Karpas-422 (cell line): ENCODE measurements around the gene AIRE. TPM values are rescaled to one million over a fixed set of nuclear protein-coding genes. Genes with fewer than 3 reads are reported as not detected.
A peak's percentile ranks its signal among the peaks of the same experiment; 100 is the strongest.

Experiments
- DNase-seq: peaks from one replicate; pipeline ENCODE4 v3.0.0-alpha.2; 2015
- H2AFZ ChIP-seq: fragments of 200-600 bp; sonication (generic); 2 replicates; pipeline ENCODE4 v1.6.1; 2014; ENCODE audit warnings: antibody characterized with exemption, low read length, mixed read lengths
- H3K27ac ChIP-seq: fragments of 200-600 bp; sonication (generic); 2 replicates; pipeline ENCODE4 v1.5.1; 2014; ENCODE audit warnings: mild to moderate bottlenecking, low read length, moderate library complexity
- H3K27me3 ChIP-seq: fragments of 200-600 bp; sonication (generic); 2 replicates; pipeline ENCODE4 v1.6.1; 2014; ENCODE audit warnings: low read length, mixed read lengths
- H3K36me3 ChIP-seq: fragments of 200-600 bp; sonication (generic); 2 replicates; pipeline ENCODE4 v1.6.1; 2014; ENCODE audit warnings: low read length, mixed read lengths; ENCODE audit not compliant: insufficient read depth
- H3K4me1 ChIP-seq: fragments of 200-600 bp; sonication (generic); 2 replicates; pipeline ENCODE4 v1.6.1; 2014; ENCODE audit warnings: mild to moderate bottlenecking, low read length, mixed read lengths
- H3K4me2 ChIP-seq: fragments of 200-600 bp; sonication (generic); 2 replicates; pipeline ENCODE4 v1.6.1; 2014; ENCODE audit warnings: low read length, low read depth, mild to moderate bottlenecking; ENCODE audit not compliant: poor library complexity, severe bottlenecking
- H3K4me3 ChIP-seq: fragments of 200-600 bp; sonication (generic); 2 replicates; pipeline ENCODE4 v1.5.1; 2014; ENCODE audit warnings: mild to moderate bottlenecking, antibody characterized with exemption, low read length, mixed read lengths
- H3K79me2 ChIP-seq: fragments of 200-600 bp; sonication (generic); 2 replicates; pipeline ENCODE4 v1.6.1; 2014; ENCODE audit warnings: mild to moderate bottlenecking, low read length, mixed read lengths
- H3K9ac ChIP-seq: fragments of 200-600 bp; sonication (generic); 2 replicates; pipeline ENCODE4 v1.6.0; 2014; ENCODE audit warnings: low read length
- H3K9me2 ChIP-seq: fragments of 200-600 bp; sonication (generic), shearing (Covaris generic); replicated peaks from 2 replicates; pipeline ENCODE4 v1.6.0; 2014; ENCODE audit warnings: mild to moderate bottlenecking, low read length, moderate library complexity; ENCODE audit not compliant: insufficient read depth
- H3K9me3 ChIP-seq: fragments of 300-700, 200-600 bp; sonication (generic); 2 replicates; pipeline ENCODE4 v1.6.1; 2014; ENCODE audit warnings: low read length, mixed read lengths
- H4K20me1 ChIP-seq: fragments of 200-600 bp; sonication (generic); 2 replicates; pipeline ENCODE4 v1.6.1; 2014; ENCODE audit warnings: mild to moderate bottlenecking, antibody characterized with exemption, low read length, low read depth; ENCODE audit not compliant: insufficient read depth
- total RNA-seq: library from RNA; depleted of rRNA; stranded (reverse); fragments of >200 nt; shearing (Covaris generic); gene quantifications from 2 replicates; pipeline ENCODE4 v1.2.3, GENCODE V29; 2014; ENCODE audit warnings: low replicate concordance

AIRE gene
- total RNA-seq, 1 experiment from 2014 or later = not detected

- H4K20me1 ChIP-seq = no peaks in the 10 kb centered on the region
- DNase-seq = no peak
- no peaks in the 10 kb centered on the region for H3K79me2 ChIP-seq
- no peak overlapping the region for H2AFZ ChIP-seq
- no peaks in the 10 kb centered on the region for H3K27me3 ChIP-seq
- no peaks in the 10 kb centered on the region for H3K9me2 ChIP-seq
- no peak overlapping the region for H3K4me2 ChIP-seq
- peaks cover 11% of the 10 kb centered on the region for H3K4me1 ChIP-seq
- no peaks in the 10 kb centered on the region for H3K36me3 ChIP-seq
- H3K9me3 ChIP-seq = no peaks in the 10 kb centered on the region
- no peak overlapping the region for H3K4me3 ChIP-seq
- no peak overlapping the region for H3K27ac ChIP-seq
- H3K9ac ChIP-seq = no peak overlapping the region
These were observed 47.3 kb downstream of the AIRE start for GRCh38 chr21:44332965-44333364.

- H3K9me2 ChIP-seq = no peaks in the 10 kb centered on the region
- no peak overlapping the region for H3K27ac ChIP-seq
- no peak overlapping the region for H3K9ac ChIP-seq
- DNase-seq = no peak
- H2AFZ ChIP-seq = no peak overlapping the region
- H4K20me1 ChIP-seq = peaks cover 3% of the 10 kb centered on the region; the same call in 1 of the 2 replicates
- H3K79me2 ChIP-seq = no peaks in the 10 kb centered on the region
- H3K4me1 ChIP-seq = peaks cover 16% of the 10 kb centered on the region
- no peaks in the 10 kb centered on the region for H3K9me3 ChIP-seq
- no peak overlapping the region for H3K4me3 ChIP-seq
- H3K27me3 ChIP-seq = no peaks in the 10 kb centered on the region
- no peak overlapping the region for H3K4me2 ChIP-seq
- H3K36me3 ChIP-seq = no peaks in the 10 kb centered on the region
These were observed 48.0 kb downstream of the AIRE start for GRCh38 chr21:44333509-44334328.

DNA sequence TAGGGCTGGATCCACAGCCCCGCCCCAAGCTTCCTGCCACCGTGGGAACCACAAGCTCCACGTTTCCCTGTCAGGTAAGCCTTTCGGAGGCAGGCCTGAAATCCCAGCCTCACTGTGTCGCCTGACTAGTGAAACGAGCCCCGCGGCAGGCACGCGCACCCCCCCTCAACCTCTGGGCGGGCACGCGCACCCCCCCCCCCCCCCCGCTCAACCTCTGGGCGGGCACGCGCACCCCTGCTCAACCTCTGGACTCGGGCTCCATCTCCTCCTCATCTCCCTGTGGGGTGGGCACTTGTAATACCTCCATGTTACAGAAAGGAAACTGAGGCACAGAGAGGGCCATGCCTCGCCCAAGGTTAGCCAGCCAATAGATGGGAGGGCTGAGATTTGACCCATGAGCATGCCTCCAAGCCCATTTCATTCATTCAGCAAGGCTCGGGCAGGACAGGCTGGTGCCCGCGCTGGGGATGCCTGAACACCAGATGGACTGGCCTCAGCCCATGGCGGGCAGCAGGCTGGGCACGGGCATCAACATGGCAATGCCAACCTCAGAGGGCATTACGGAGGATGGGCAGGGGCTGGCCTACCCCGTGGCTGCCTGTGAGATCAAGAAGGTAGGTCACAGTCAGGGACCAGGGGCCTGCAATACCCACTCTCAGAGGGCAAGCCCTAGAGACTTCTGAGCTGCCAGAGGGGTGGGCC is 48.8 kb downstream of the AIRE start:
- Histone ChIP-seq H3K36me3 (no peaks in the 10 kb centered on the region), H3K4me3 (no peak overlapping the region), H3K9ac (no peak overlapping the region), H3K9me3 (no peaks in the 10 kb centered on the region), H3K4me2 (no peak overlapping the region), H3K27me3 (no peaks in the 10 kb centered on the region), H3K9me2 (no peaks in the 10 kb centered on the region), H4K20me1 (peaks cover 3% of the 10 kb centered on the region; the same call in 1 of the 2 replicates), H3K79me2 (no peaks in the 10 kb centered on the region), H2AFZ (no peak overlapping the region), H3K27ac (no peak overlapping the region), H3K4me1 (peaks cover 16% of the 10 kb centered on the region)
- no peak for DNase-seq

DNA sequence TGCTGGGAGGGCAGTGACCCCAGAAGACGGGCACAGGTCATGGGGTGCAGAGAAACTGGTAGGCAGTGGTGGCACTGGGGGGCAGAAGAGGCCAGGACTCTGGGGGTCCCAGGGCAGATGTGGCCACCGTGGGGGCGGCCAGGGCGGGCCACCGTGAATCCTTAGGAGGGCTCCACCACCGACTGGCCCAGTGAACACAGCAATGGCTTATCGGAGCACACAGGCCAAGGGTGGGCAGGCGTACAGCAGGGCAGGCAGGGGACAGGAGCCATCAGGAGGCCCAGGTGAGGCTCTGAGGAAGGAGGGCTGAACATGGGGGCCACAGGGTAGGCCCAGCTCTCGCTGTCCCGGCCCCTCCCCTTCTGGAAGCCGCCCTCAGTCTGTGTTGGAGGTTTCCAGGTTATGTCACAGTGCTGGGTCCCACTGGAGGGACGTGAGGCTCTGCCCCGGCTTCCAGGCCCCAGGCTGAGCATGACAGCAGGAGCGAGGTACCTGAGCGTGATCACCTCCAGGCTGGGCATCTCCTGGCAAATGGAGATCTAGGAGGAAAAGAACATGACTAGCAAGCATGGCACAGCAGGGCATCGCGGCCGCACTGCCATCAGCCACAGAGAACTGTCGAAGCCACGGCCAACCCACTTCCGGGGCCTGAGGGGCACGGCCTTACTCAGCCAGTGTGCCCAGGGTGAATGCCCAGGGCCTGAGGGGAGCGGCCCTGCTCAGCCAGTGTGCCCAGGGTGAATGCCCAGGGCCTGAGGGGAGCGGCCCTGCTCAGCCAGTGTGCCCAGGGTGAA is 49.8 kb downstream of the AIRE start:
- Histone ChIP-seq H3K27me3 (no peaks in the 10 kb centered on the region), H3K79me2 (no peaks in the 10 kb centered on the region), H4K20me1 (peaks cover 3% of the 10 kb centered on the region; the same call in 1 of the 2 replicates), H3K4me1 (peaks cover 24% of the 10 kb centered on the region), H3K4me2 (no peak overlapping the region), H3K9me3 (no peaks in the 10 kb centered on the region), H3K27ac (no peak overlapping the region), H2AFZ (no peak overlapping the region), H3K9ac (no peak overlapping the region), H3K4me3 (no peak overlapping the region), H3K9me2 (no peaks in the 10 kb centered on the region), H3K36me3 (no peaks in the 10 kb centered on the region)
- DNase-seq = no peak

- Histone ChIP-seq H3K9me3 (no peaks in the 10 kb centered on the region), H4K20me1 (peaks cover 3% of the 10 kb centered on the region; the same call in 1 of the 2 replicates), H3K79me2 (no peaks in the 10 kb centered on the region), H2AFZ (no peak overlapping the region), H3K9me2 (no peaks in the 10 kb centered on the region), H3K9ac (no peak overlapping the region), H3K27ac (no peak overlapping the region), H3K4me2 (no peak overlapping the region), H3K27me3 (no peaks in the 10 kb centered on the region), H3K4me3 (no peak overlapping the region), H3K4me1 (peaks cover 24% of the 10 kb centered on the region), H3K36me3 (no peaks in the 10 kb centered on the region)
- no peak for DNase-seq
These were observed 51.8 kb downstream of the AIRE start for GRCh38 chr21:44337449-44337848.

DNA sequence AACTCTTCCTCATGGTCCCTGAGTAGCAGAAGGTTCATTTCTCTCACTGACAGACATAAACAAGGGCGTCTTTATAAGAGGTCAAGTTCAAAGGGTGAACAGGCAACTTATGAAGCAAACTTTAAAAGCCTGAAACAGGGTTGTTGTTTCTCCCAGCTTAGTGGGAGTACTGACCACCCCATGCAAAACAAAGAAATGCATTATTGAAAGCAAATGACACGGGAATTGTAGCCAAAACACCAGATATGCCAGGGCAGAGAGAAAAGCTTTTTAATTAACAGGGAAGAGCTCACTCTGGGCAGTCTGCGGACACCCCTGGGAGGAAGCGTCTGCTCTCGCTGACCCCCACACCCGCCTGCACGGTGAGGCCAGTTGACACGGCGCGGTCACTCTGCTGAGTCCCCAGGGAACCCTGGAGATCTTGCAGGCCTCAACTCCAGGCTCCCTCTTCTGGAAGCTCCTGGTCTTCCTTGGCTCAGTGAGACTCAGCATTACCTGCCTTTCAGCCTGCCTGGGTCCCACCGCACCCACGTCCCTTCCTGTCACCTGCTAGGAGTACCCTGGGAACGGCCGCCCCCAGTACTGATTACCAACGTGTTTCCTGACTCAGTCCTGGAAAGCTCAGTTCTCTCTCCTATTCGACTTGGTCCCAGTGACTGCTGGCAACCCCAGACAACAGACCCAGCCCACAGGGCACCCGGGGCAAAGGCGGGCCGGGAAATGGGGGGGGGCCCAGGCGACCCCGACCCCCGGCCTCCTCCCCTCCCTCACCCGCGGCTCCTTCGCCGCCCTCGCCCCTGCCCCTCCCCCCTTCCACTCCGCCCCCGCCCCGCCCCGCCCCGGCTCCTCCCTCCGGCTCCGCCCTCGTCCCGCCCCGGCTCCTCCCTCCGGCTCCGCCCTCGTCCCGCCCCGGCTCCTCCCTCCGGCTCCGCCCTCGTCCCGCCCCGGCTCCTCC is 52.5 kb downstream of the AIRE start:
- Histone ChIP-seq H3K27ac (no peak overlapping the region), H3K4me3 (peak overlapping the region; percentile 53; the same call in 1 of the 2 replicates), H3K9ac (no peak overlapping the region)

GRCh38 chr21:44338971-44339910 is 53.6 kb downstream of the AIRE start, which contains the start of gene CFAP410:
CFAP410 (minus strand) TSS chr21:44339390; CDS start chr21:44339194, 196 bp downstream.
- DNase-seq = peak; percentile 98
- no peak within 1 kb of the TSS for H2AFZ ChIP-seq
- peak within 1 kb of the TSS; percentile 95 for H3K4me2 ChIP-seq

More for the DNA sequence above, 52.5 kb downstream of the AIRE start:
- peaks cover 24% of the 10 kb centered on the region for H3K4me1 ChIP-seq
- no peaks in the 10 kb centered on the region for H3K9me2 ChIP-seq
- no peaks in the 10 kb centered on the region for H3K36me3 ChIP-seq
- peak overlapping the region; percentile 58 for H3K4me2 ChIP-seq
- DNase-seq = peak; percentile 50
- H3K79me2 ChIP-seq = no peaks in the 10 kb centered on the region
- no peaks in the 10 kb centered on the region for H3K9me3 ChIP-seq
- H4K20me1 ChIP-seq = peaks cover 3% of the 10 kb centered on the region; the same call in 1 of the 2 replicates
- no peak overlapping the region for H2AFZ ChIP-seq
- no peaks in the 10 kb centered on the region for H3K27me3 ChIP-seq

More at GRCh38 chr21:44338971-44339910, 53.6 kb downstream of the AIRE start, which contains the start of gene CFAP410:
- Histone ChIP-seq H4K20me1 (peaks cover 3% of the 10 kb centered on the region; the same call in 1 of the 2 replicates), H3K9me3 (no peaks in the 10 kb centered on the region), H3K9me2 (no peaks in the 10 kb centered on the region), H3K4me3 (peak within 1 kb of the TSS; percentile 96), H3K36me3 (no peaks in the 10 kb centered on the region), H3K4me1 (peaks cover 17% of the 10 kb centered on the region), H3K79me2 (no peaks in the 10 kb centered on the region), H3K27me3 (no peaks in the 10 kb centered on the region), H3K9ac (peak within 1 kb of the TSS; percentile 97), H3K27ac (peak within 1 kb of the TSS; percentile 80)
